ENCODE data around the gene CHST15. TPM values are rescaled to one million over a fixed set of nuclear protein-coding genes. Genes with fewer than 3 reads are reported as not detected.

Gene CHST15
- total and polyA plus RNA-seq, 2 of the 8 experiments (the other 6 are each of a cell fraction or from before 2014, with no cell fraction given), result 8.8 to 9.1 TPM

- no peaks in the 10 kb centered on the region for H3K79me2 ChIP-seq (ENCODE audit: control insufficient read depth in 1 of 2, insufficient read depth in 2 of 2, low read length in 2 of 2)
- no peak overlapping the region for H4K8ac ChIP-seq (ENCODE audit: extremely low read depth, insufficient read depth, low read length)
- peaks cover 0 to 12% (median 3%) of the 10 kb centered on the region in 4 experiments; a peak in 5 of 7 replicates for H3K4me1 ChIP-seq (replicated peaks in 1 of 4; ENCODE audit: control insufficient read depth in 3 of 4, insufficient read depth in 4 of 4, low read length in 3 of 4)
- DNase-seq (ENCODE audit: low read depth in 1 of 2, low spot score in 2 of 2), result peak in 1 of 2 experiments; percentile 65
- H3K18ac ChIP-seq (ENCODE audit: extremely low read depth, low read length), result no peak overlapping the region
- H3K9me3 ChIP-seq (ENCODE audit: insufficient read depth in 2 of 2, low read depth in 1 of 2, low read length in 1 of 2), result no peaks in the 10 kb centered on the region
- no peaks in the 10 kb centered on the region for H4K20me1 ChIP-seq (replicated peaks in 1 of 2; ENCODE audit: control insufficient read depth in 1 of 2, insufficient read depth in 2 of 2, low read length in 2 of 2)
- H2BK12ac ChIP-seq (ENCODE audit: low read depth, low read length), result 0 out of 2 replicates have a peak overlapping the region, but pooled peaks have one; percentile 19
- H4K91ac ChIP-seq (replicated peaks; ENCODE audit: insufficient read length, low read length), result no peak overlapping the region
- no peak overlapping the region for H2AK5ac ChIP-seq (ENCODE audit: low read depth, low read length)
- H2BK120ac ChIP-seq (replicated peaks; ENCODE audit: low read depth, low read length), result no peak overlapping the region
- peaks cover 0 to 14% (median 10%) of the 10 kb centered on the region in 4 experiments; a peak in 6 of 7 replicates for H3K27me3 ChIP-seq (replicated peaks in 1 of 4; ENCODE audit: control insufficient read depth in 3 of 4, extremely low read depth in 1 of 4, insufficient read depth in 3 of 4, low read length in 3 of 4)
- peak overlapping the region; percentile 8 to 59 (median 41) for H3K4me3 ChIP-seq (ENCODE audit: extremely low read depth in 1 of 4, insufficient read depth in 2 of 4, low read depth in 3 of 4, low read length in 4 of 4)
- TF ChIP-seq RXRA (IDR thresholded peaks at IDR 0.05; ENCODE audit: insufficient read depth, low read depth, low read length) (no peak), GABPA (IDR thresholded peaks at IDR 0.05; ENCODE audit: borderline replicate concordance, insufficient read depth, low read length) (no peak), SP4 (IDR thresholded peaks at IDR 0.05; ENCODE audit: low read length) (no peak), CTBP2 (IDR thresholded peaks at IDR 0.05; ENCODE audit: borderline replicate concordance, insufficient read depth, insufficient read length, low read length) (no peak), CHD2 (IDR thresholded peaks at IDR 0.05; ENCODE audit: low read length) (no peak), SAP30 (IDR thresholded peaks at IDR 0.05; ENCODE audit: insufficient read depth, insufficient replicate concordance, low read length) (no peak), TAF7 (optimal IDR thresholded peaks at IDR 0.05; ENCODE audit: borderline replicate concordance, low read depth, low read length) (no peak), GTF2F1 (IDR thresholded peaks at IDR 0.05; ENCODE audit: borderline replicate concordance, low read depth, low read length) (no peak), ZNF274 (IDR thresholded peaks at IDR 0.05; ENCODE audit: borderline replicate concordance, extremely low read depth, low read length) (no peak), PHF8 (conservative IDR thresholded peaks at IDR 0.05; ENCODE audit: low read depth, low read length) (no peak), EP300 (IDR thresholded peaks at IDR 0.05; ENCODE audit: borderline replicate concordance in 1 of 2, low read depth in 2 of 2, low read length in 2 of 2) (no peak)
- ChIA-PET CTCF (ENCODE audit: partially characterized antibody) (interaction anchor here (0.7 to 5.4 kb wide), 83 partner anchors 9 to 543 kb away, joined by 3 to 79 read pairs (median 5); partner anchors contain the start of genes CHST15 and OAT), POLR2A (ENCODE audit: partially characterized antibody) (interaction anchor here (1.0 to 1.1 kb wide), 2 partner anchors 22 to 136 kb away, joined by 3 read pairs; no protein-coding TSS in a partner anchor)
- H3K27ac ChIP-seq (ENCODE audit: low read depth, low read length), result no peak overlapping the region
- H3K4me2 ChIP-seq (ENCODE audit: insufficient read depth in 1 of 2, low read depth in 2 of 2, low read length in 2 of 2), result peak overlapping the region; percentile 73 to 75
- H2BK15ac ChIP-seq (ENCODE audit: low read length), result no peak overlapping the region
- H3K23ac ChIP-seq (ENCODE audit: insufficient read length), result no peak overlapping the region
- 27% methylated on average over 11 of the region's 11 CpGs; no CpG with 5 or more reads in 1 of the 2 experiments for WGBS, 2 experiments (ENCODE audit: extremely low coverage in 1 of 2, insufficient coverage in 1 of 2, insufficient read length in 1 of 2, insufficient replicate concordance in 2 of 2, low coverage in 1 of 2, low lambda C conversion rate in 2 of 2, missing lambda C conversion rate in 1 of 2)
- FAIRE-seq, result no peak
- no peak overlapping the region for H3K9ac ChIP-seq (replicated peaks in 1 of 4; ENCODE audit: extremely low read depth in 1 of 4, low read depth in 3 of 4, low read length in 3 of 4)
- no peak overlapping the region for H2BK20ac ChIP-seq (ENCODE audit: low read length)
- no peak overlapping the region for H3K4ac ChIP-seq (replicated peaks; ENCODE audit: insufficient read length, low read depth, low read length)
- peaks cover 5% of the 10 kb centered on the region; the same call in 1 of the 2 replicates for H3K23me2 ChIP-seq (ENCODE audit: low read depth, low read length)
- H3K14ac ChIP-seq (ENCODE audit: insufficient read length), result no peak overlapping the region
- H3K36me3 ChIP-seq (ENCODE audit: control insufficient read depth in 2 of 4, insufficient read depth in 4 of 4, low read length in 3 of 4), result no peaks in the 10 kb centered on the region
- H2AFZ ChIP-seq (ENCODE audit: low read length), result peak overlapping the region; percentile 68
- no peaks in the 10 kb centered on the region for H3K79me1 ChIP-seq (ENCODE audit: low read depth, low read length)
- no peak overlapping the region for H2BK5ac ChIP-seq (ENCODE audit: low read depth, low read length)
- no peak overlapping the region for H4K5ac ChIP-seq (ENCODE audit: insufficient read length, low read depth, low read length)
- no peak overlapping the region for H3K56ac ChIP-seq (replicated peaks; ENCODE audit: insufficient read length, low read depth, low read length)
These were observed 98.3 kb downstream of the CHST15 start for GRCh38 chr10:123995082-123995460.
